ENCODE data around the gene PHOX2B.
"Not testable (repeated sequence)": the region's sequence is repeated elsewhere in the genome, so short reads cannot be mapped to it uniquely, and the experiment has no call there.

Gene PHOX2B

GRCh38 chr4:41744572-41745291 is 3.8 kb downstream of the PHOX2B start:
- DNase-seq (ENCODE audit: low read depth), result no peak
- no peak overlapping the region for H3K4me3 ChIP-seq (ENCODE audit: low read length)
- TF ChIP-seq CTCF (IDR thresholded peaks at IDR 0.05; ENCODE audit: insufficient read depth, low read depth, low read length, missing control alignments), result no peak

GRCh38 chr4:41741354-41741753 is 7.2 kb downstream of the PHOX2B start:
- DNase-seq (ENCODE audit: low read depth), result no peak
- H3K4me3 ChIP-seq (ENCODE audit: low read length), result no peak overlapping the region
- TF ChIP-seq CTCF (IDR thresholded peaks at IDR 0.05; ENCODE audit: insufficient read depth, low read depth, low read length, missing control alignments), result no peak

GRCh38 chr4:41737491-41737890 is 11.0 kb downstream of the PHOX2B start:
- DNase-seq (ENCODE audit: low read depth); H3K4me3 ChIP-seq (ENCODE audit: low read length): not testable (repeated sequence)

- TF ChIP-seq CTCF (IDR thresholded peaks at IDR 0.05; ENCODE audit: insufficient read depth, low read depth, low read length, missing control alignments), result no peak
- H3K4me3 ChIP-seq (ENCODE audit: low read length), result no peak overlapping the region
- peak; percentile 38 for DNase-seq (ENCODE audit: low read depth)
These were observed 14.2 kb downstream of the PHOX2B start for GRCh38 chr4:41734371-41734770.

- TF ChIP-seq CTCF (IDR thresholded peaks at IDR 0.05; ENCODE audit: insufficient read depth, low read depth, low read length, missing control alignments), result no peak
- no peak for DNase-seq (ENCODE audit: low read depth)
- H3K4me3 ChIP-seq (ENCODE audit: low read length), result no peak overlapping the region
These were observed 16.9 kb downstream of the PHOX2B start for GRCh38 chr4:41731569-41732126.

GRCh38 chr4:41728573-41728913 is 20.0 kb downstream of the PHOX2B start:
- no peak overlapping the region for H3K4me3 ChIP-seq (ENCODE audit: low read length)
- peak; percentile 42 for DNase-seq (ENCODE audit: low read depth)
- no peak for TF ChIP-seq CTCF (IDR thresholded peaks at IDR 0.05; ENCODE audit: insufficient read depth, low read depth, low read length, missing control alignments)

- DNase-seq (ENCODE audit: low read depth), result no peak
- H3K4me3 ChIP-seq (ENCODE audit: low read length), result no peak overlapping the region
- no peak for TF ChIP-seq CTCF (IDR thresholded peaks at IDR 0.05; ENCODE audit: insufficient read depth, low read depth, low read length, missing control alignments)
These were observed 20.5 kb downstream of the PHOX2B start for GRCh38 chr4:41727861-41728572.

All from epithelial cell of esophagus (primary cell).